ENCODE data around the gene SEC63.

DNA sequence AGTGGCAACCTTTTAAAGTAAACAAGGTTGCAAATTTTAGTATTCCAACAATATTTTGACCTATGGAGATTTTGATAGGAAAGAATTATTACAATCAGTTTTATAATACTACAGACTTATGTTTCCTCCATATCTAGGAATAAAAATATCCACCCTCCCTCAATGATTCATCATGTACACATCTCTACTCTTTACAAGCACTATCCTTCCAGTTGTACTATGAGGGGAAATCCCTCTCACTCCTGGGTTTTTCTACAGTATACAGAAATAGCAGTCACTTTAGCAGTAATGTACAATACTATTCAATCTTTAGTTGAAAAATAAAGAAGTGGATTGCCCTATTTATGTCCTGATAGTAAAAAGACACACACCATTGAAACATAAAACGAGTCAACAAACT, 87.6 kb downstream of the SEC63 start:
- TF ChIP-seq, protein P1, sequence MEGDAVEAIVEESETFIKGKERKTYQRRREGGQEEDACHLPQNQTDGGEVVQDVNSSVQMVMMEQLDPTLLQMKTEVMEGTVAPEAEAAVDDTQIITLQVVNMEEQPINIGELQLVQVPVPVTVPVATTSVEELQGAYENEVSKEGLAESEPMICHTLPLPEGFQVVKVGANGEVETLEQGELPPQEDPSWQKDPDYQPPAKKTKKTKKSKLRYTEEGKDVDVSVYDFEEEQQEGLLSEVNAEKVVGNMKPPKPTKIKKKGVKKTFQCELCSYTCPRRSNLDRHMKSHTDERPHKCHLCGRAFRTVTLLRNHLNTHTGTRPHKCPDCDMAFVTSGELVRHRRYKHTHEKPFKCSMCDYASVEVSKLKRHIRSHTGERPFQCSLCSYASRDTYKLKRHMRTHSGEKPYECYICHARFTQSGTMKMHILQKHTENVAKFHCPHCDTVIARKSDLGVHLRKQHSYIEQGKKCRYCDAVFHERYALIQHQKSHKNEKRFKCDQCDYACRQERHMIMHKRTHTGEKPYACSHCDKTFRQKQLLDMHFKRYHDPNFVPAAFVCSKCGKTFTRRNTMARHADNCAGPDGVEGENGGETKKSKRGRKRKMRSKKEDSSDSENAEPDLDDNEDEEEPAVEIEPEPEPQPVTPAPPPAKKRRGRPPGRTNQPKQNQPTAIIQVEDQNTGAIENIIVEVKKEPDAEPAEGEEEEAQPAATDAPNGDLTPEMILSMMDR (IDR thresholded peaks at IDR 0.05) = no peak
- TF ChIP-seq POLR2AphosphoS5 (IDR thresholded peaks at IDR 0.05) = no peak
- no peak for TF ChIP-seq EP300 (IDR thresholded peaks at IDR 0.05)
- no peak for TF ChIP-seq POLR2A (IDR thresholded peaks at IDR 0.05)

Measured in upper lobe of left lung (tissue), 4 donors.